ENCODE data around the gene VPS72.
"Not testable (repeated sequence)": the region's sequence is repeated elsewhere in the genome, so short reads cannot be mapped to it uniquely, and the experiment has no call there.

VPS72 gene

GRCh38 chr1:151189637-151190445, at the start of gene VPS72:
Gene VPS72, minus strand, starts transcription at chr1:151190197. Its CDS starts 76 bp downstream, at chr1:151190121.
- peak; percentile 84 for DNase-seq

DNA sequence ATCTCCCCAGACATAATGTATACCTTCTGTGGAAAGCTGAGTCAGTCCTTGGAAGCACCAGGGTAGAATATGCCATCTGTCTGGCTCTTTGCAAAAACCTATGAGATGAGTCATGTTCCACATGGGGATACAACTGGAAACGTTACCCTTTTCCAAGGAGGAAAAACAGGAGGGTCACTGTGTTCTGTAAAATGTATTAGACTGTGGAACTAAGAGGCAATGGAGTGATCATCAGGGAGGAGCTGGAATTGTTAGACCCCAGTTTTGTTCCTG, 48.4 kb upstream of the VPS72 start:
- peak; percentile 12 for DNase-seq

- peak; percentile 73 for DNase-seq
These were observed 47.9 kb upstream of the VPS72 start for GRCh38 chr1:151237678-151238466.

GRCh38 chr1:151235235-151235634, 45.2 kb upstream of the VPS72 start:
- no peak for DNase-seq

DNA sequence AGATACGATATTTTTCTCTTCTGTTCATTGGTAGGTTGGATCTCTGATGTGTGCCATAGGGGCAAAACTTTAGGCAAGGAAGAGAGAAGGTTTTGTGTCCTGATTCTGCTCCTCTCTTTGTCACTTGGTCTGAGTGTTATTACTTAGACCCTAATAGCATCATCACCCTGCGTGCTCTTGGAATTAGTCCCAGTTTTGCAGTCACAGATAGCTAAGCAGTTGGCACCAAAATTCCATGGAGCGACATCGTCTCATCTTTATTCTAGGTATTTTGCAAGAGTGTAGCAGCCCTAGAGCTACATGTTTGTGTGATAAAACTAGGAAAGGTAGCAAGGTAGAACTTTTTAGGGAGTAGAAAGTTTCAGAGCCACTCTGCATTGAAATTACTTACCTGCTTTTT, 32.1 kb upstream of the VPS72 start:
- DNase-seq = no peak

DNA sequence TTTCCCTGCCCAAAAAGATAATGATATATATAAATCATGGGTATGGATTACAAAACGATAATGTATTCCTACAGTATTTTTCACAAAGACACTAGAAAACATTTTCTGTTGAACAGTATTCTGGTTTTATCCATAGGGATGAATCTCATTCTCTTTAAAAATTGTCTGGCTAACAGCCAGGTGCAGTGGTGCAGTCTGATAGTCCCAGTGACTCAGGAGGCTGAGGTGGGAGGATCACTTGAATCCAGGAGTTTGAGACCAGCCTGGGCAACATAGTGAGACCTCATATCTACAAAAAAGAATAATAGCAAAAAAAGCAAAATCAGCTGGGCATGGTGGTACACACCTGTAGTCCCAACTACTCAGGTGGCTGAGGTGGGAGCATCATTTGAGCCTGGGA, 31.6 kb upstream of the VPS72 start:
- no peak for DNase-seq

DNA sequence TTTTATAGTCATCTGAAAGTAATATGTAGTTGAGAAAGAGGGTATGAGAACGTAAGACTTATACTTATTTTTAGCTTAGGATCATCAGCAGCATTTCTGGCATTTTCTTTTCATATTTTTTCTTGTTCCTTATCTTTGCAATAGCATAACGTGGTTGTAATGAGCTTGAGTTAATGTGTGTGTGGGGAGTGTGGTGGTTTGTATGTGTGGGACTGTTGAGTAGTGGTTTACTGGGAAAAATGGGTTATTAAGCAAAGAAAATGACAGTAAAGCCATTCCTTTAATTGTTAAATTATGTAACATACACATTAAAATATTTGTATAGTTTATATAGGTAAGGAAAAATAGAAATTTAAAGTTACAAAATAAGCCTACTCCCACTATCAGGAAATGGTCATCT, 23.6 kb upstream of the VPS72 start:
- no peak for DNase-seq

DNA sequence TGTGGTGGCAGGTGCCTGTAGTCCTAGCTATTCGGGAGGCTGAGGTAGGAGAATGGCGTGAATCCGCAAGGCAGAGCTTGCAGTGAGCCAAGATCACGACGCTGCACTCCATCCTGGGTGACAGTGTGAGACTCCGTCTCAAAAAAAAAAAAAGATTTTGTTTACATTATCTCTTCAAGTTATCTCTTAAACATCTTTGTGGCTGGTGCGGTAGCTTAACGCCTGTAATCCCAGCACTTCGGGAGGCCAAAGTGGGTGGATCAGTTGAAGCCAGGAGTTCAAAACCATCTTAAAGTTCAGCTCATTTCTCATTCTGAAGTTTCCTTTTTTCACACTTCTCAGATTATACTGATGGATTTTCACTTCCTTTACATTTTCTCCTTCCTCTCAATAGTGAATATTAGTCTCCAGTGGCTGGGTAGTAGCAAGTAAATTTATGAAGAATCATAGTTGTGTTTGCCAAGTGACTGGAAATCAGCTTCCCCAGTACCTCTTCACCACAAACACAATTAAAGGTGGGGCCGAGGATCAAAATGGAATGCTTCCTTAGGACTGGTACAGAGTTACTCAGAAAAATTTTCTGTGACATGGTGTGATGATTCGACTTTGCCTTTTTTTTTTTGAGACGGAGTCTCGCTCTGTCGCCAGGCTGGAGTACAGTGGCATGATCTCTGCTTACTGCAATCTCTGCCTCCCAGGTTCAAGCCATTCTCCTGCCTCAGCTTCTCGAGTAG, 22.1 kb upstream of the VPS72 start:
- no peak for DNase-seq

DNA sequence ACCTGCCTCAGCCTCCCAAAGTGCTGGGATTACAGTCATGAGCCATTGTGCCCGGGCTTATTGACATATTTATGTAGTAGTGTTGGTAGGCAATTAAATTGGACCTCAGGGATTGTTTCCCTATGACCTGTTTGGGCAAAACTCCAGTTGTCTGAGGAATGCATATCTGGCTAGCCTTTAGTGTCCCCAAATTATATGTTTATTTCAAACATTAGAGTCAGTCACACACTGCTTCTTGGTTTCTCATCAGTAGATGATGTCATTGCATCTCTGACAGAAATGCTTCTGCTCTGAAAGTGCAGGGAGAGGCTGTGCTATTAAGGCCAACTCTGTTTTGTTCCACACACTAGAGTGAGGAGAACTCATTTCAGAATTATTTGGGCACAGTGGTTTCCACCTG, 20.8 kb upstream of the VPS72 start:
- DNase-seq = no peak

- DNase-seq = not testable (repeated sequence)
These were observed 15.5 kb upstream of the VPS72 start for GRCh38 chr1:151205381-151205965.

DNA sequence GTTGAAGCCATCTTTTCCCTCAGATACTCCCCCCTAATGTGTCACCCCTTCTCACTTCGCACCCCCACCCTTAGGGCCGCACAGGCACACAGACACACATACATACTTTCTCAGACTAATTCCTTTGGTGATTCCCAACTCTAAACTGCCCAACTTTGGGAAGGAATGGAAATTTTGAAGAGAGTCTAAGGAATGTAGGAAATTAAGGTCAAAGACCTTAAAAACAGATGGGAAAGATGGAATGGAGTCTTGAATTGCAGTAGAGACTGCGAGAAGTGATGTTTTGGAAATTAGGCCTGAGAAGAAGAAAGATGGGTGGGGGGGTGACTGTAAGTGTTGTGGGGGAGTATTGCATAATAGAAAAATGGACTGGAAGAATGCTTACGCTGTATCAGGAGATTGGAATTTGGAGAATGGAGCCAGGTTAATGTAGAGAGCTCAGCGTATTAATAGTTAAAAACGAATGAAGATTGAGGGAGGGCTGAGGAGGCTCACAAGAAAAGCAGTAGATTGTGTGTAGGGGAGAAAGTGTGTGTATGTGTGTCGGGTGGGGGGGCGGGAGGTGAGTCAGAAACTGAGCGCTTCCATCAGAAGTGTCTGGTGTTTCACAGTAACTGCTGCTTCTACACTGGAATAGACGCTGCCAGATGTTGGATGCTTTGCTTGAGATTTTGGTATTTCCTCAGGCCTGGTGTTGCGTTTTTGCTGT, 10.0 kb upstream of the VPS72 start:
- peak; percentile 43 for DNase-seq

DNA sequence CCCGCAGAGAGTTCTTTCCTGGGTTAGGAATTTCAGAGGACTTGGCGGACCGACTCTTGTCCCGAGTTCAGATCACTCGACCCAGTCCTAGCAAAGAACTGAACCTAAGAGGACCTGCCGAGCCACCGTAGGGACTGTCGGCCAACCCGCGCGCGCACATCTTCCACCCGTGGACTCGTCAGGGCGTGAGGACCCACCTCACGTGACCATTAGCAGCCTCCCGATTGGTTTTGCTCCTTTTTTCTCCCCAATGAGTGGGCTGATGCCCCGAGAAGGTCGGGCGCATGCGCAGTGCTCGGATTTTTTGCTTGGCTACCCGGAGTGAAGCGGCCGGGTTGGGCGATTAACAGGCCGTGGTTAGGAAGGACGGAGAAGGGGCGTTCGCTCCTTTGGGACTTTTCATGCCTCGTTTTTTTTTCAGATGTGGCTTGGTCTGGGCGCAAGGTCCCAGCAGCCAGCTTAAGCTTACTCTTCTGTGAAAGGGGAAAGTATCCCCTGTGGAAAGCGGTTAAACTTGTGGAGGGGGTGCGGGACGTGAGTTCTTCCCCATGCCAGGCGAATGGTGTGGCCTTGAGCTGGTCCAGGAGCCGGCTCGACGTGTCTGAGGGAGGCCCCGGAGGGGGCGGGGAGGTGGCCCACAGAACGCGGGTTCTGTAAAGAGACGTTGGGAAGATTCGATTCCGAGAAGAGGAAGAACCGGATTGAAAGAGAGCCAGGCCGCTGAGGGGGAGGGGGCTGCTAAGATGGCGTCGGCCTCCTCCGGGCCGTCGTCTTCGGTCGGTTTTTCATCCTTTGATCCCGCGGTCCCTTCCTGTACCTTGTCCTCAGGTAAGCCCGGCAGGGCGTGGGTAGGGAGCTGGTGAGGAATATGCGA, 8.5 kb upstream of the VPS72 start, which contains the start of gene PIP5K1A:
PIP5K1A (plus strand) TSS at position 299 of the 874 bp plus-strand sequence; CDS start at position 744, 445 bp downstream.
- DNase-seq = peak; percentile 100

DNA sequence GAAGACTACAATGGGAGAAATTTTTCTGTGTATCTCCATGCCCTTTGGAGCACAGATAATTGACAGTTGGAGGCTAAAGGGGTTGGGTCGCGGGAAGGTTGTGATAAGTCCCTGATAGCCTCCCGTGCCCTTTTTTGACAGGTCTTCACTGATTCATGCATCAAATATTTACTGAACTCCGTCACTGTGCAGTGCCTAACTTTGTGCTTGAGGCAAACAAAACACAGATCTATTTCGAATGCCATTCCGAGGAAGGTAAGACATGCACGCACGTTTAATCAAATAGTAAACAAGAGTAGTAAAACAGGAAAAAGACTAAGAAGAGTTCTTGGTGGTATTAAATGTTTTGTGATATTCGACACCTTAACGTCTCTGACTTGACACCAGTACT, 7.9 kb upstream of the VPS72 start:
- DNase-seq = no peak

DNA sequence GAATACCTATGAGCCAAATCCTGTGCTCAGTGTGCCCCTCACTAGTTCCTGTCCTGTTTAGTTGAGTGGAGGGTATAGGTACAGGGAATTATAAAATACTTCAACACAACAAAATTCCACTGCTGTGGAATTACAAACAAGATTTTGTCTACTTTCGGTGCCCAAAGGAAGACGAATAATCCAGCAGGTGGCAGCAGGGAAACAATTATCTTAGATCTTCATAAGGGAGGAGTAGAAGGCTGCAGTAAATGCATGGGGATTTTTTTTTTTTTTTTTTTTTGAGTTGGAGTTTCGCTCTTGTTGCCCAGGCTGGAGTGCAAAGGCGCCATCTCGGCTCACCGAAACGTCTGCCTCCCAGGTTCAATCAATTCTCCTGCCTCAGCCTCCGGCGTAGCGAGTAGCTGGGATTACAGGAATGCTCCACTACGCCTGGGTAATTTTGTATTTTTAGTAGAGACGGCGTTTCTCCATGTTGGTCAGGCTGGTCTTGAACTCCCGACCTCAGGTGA, 6.3 kb upstream of the VPS72 start:
- peak; percentile 89 for DNase-seq

DNA sequence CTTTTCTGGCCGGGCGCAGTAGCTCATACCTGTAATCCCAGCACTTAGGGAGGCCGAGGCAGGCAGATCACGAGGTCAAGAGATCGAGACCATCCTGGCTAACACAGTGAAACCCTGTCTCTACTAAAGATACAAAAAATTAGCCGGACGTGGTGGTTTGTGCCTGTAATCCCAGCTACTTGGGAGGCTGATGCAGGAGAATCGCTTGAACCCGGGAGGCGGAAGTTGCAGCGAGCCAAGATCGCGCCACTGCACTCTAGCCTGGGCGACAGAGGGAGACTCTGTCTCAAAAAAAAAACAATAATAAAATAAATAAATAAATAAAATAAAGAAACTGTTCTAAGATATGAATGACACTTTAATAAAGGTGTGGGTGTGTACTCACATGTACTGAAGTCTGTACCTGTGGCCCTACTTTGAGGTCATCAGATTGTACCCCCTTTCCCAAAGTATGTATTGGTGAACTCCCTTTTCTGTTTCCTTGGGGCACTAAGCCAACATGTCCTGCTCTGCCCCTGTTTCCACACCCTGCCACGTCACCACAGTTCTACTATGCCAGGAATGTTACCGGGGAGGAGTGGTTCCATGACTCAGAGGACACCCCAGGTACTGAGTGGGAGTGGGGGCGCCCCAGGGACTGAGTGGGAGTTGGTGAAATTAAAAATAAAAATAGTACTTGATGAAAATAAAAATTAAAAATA, 5.0 kb upstream of the VPS72 start:
- DNase-seq = peak; percentile 16

GRCh38 chr1:151193856-151194255, 3.9 kb upstream of the VPS72 start:
- DNase-seq = no peak

- DNase-seq = no peak
These were observed 3.3 kb upstream of the VPS72 start for GRCh38 chr1:151193304-151193703.

DNA sequence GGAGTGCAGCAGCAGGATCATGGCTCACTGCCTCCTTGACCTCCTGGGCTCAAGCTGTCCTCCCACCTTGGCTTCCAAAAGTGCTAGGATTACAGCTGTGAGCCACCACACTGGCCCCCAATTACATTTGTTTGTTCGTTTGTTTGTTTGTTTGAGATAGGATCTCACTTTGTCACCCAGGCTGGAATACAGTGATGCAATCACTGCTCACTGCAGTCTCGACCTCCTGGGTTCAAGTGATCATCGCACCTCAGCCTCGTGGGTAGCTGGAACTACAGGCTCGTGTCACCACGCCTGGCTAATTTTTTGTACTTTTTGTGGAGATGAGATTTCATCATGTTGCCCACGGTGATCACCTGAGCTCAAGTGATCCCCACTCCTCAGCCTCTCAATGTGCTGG, 2.0 kb upstream of the VPS72 start:
- DNase-seq = no peak

- DNase-seq = not testable (repeated sequence)
These were observed 1.3 kb downstream of the VPS72 start for GRCh38 chr1:151188667-151189066.

- no peak for DNase-seq
These were observed 2.8 kb downstream of the VPS72 start for GRCh38 chr1:151187205-151187604.

- DNase-seq = no peak
These were observed 5.8 kb downstream of the VPS72 start for GRCh38 chr1:151184211-151184610.

Measured in suppressor macrophage treated with lipopolysaccharide for 4 hours (primary cell).